Neuronal stem cell (in vitro differentiated cells): Measurements from ENCODE around the gene TAF11.
A peak's percentile ranks its signal among the peaks of the same experiment; 100 is the strongest.

Experiments used
- DNase-seq: peaks from one replicate; pipeline ENCODE4 v3.0.0-alpha.2; 2013; ENCODE audit warnings: low spot score
- H2AFZ ChIP-seq: one replicate; pipeline ENCODE4 v1.6.1; 2013; ENCODE audit warnings: mild to moderate bottlenecking, low read length, inconsistent platforms
- H2AK5ac ChIP-seq: 2 replicates; pipeline ENCODE4 v1.6.1; 2013; ENCODE audit warnings: low read depth, mild to moderate bottlenecking, inconsistent platforms, low read length, moderate library complexity, mixed read lengths
- H2BK120ac ChIP-seq: 2 replicates; pipeline ENCODE4 v1.6.1; 2013; ENCODE audit warnings: low read depth, mild to moderate bottlenecking, inconsistent platforms, low read length, moderate library complexity, mixed read lengths
- H2BK12ac ChIP-seq: one replicate; pipeline ENCODE4 v1.6.1; 2013; ENCODE audit warnings: low read length, inconsistent platforms
- H2BK15ac ChIP-seq: 2 replicates; pipeline ENCODE4 v1.6.1; 2013; ENCODE audit warnings: mild to moderate bottlenecking, low read length, inconsistent platforms, mixed read lengths
- H2BK5ac ChIP-seq: one replicate; pipeline ENCODE4 v1.6.1; 2013; ENCODE audit warnings: inconsistent platforms, mild to moderate bottlenecking, low read length, moderate library complexity
- H3K14ac ChIP-seq: one replicate; pipeline ENCODE4 v1.6.1; 2013; ENCODE audit warnings: low read length, inconsistent platforms
- H3K18ac ChIP-seq: 2 replicates; pipeline ENCODE4 v1.6.1; 2013; ENCODE audit warnings: low read length, inconsistent platforms
- H3K23ac ChIP-seq: 2 replicates; pipeline ENCODE4 v1.6.1; 2013; ENCODE audit warnings: low read depth, mild to moderate bottlenecking, mixed read lengths, low read length, inconsistent platforms; ENCODE audit not compliant: poor library complexity
- H3K27ac ChIP-seq: replicated peaks from 3 replicates; pipeline ENCODE4 v1.5.1; 2013; ENCODE audit warnings: low read length, inconsistent platforms
- H3K27me3 ChIP-seq, 3 experiments: 2 replicates each; pipeline ENCODE4 v1.6.1; 2013; ENCODE audit warnings: low read length in 3 of 3, mild to moderate bottlenecking in 2 of 3, inconsistent platforms in 1 of 3, low read depth in 1 of 3, mixed read lengths in 1 of 3, moderate library complexity in 1 of 3; ENCODE audit not compliant: control insufficient read depth in 3 of 3, insufficient read depth in 3 of 3
- H3K36me3 ChIP-seq, 2 donors: replicated peaks in 1 of 2; 2 replicates each; pipeline ENCODE4 v1.6.1; 2013; ENCODE audit warnings: low read length in 2 of 2; ENCODE audit not compliant: control insufficient read depth in 2 of 2, insufficient read depth in 2 of 2
- H3K4ac ChIP-seq: 2 replicates; pipeline ENCODE4 v1.6.1; 2013; ENCODE audit warnings: inconsistent platforms, mild to moderate bottlenecking, low read length, moderate library complexity
- H3K4me1 ChIP-seq, 2 donors: 1 replicate in 1 of 2; 2 replicates in 1 of 2; pipeline ENCODE4 v1.6.1; 2013; ENCODE audit warnings: low read length in 2 of 2, low read depth in 1 of 2; ENCODE audit not compliant: control insufficient read depth in 2 of 2, insufficient read depth in 1 of 2
- H3K4me2 ChIP-seq: one replicate; pipeline ENCODE4 v1.6.1; 2013; ENCODE audit warnings: mild to moderate bottlenecking, low read length, inconsistent platforms; ENCODE audit not compliant: insufficient read depth, poor library complexity, severe bottlenecking
- H3K4me3 ChIP-seq, 2 donors: 2 replicates each; pipeline ENCODE4 v1.5.1; 2013; ENCODE audit warnings: low read length in 2 of 2, mild to moderate bottlenecking in 2 of 2, inconsistent platforms in 1 of 2, moderate library complexity in 1 of 2
- H3K79me1 ChIP-seq: one replicate; pipeline ENCODE4 v1.6.1; 2013; ENCODE audit warnings: low read depth, mild to moderate bottlenecking, inconsistent platforms, low read length, moderate library complexity
- H3K9ac ChIP-seq: one replicate; pipeline ENCODE4 v1.6.1; 2013; ENCODE audit warnings: mild to moderate bottlenecking, low read depth, low read length, inconsistent platforms; ENCODE audit not compliant: poor library complexity
- H3K9me3 ChIP-seq, 2 donors: replicated peaks in 1 of 2; 2 replicates each; pipeline versions ENCODE3 to v1.6.1; 2013; ENCODE audit warnings: low read length in 2 of 2, mild to moderate bottlenecking in 2 of 2, inconsistent platforms in 1 of 2, low read depth in 1 of 2, mixed read lengths in 1 of 2, moderate library complexity in 1 of 2; ENCODE audit not compliant: control insufficient read depth in 2 of 2, insufficient read depth in 1 of 2
- H4K8ac ChIP-seq: one replicate; pipeline ENCODE4 v1.6.1; 2013; ENCODE audit warnings: low read depth, mild to moderate bottlenecking, inconsistent platforms, low read length, moderate library complexity
- H4K91ac ChIP-seq: one replicate; pipeline ENCODE4 v1.6.1; 2013; ENCODE audit warnings: low read length, low read depth, mild to moderate bottlenecking, inconsistent platforms; ENCODE audit not compliant: poor library complexity
- WGBS, 2 donors: extraction: QIAGEN DNeasy Blood & Tissue Kit; methylation state at CpG; one replicate each; pipeline ENCODE4 v1.1.7; 2013; ENCODE audit warnings: missing lambda C conversion rate in 2 of 2, mixed read lengths in 1 of 2; ENCODE audit not compliant: insufficient read length in 2 of 2, insufficient replicate concordance in 1 of 2; ENCODE audit errors: extremely low coverage in 2 of 2; 5-methylcytosine and 5-hydroxymethylcytosine counted together

TAF11 gene

GRCh38 chr6:34924831-34925625 is 37.2 kb upstream of the TAF11 start:
- Histone ChIP-seq H2BK15ac (no peak overlapping the region), H4K8ac (no peak overlapping the region), H3K27ac (no peak overlapping the region), H3K4ac (no peak overlapping the region), H3K4me2 (no peak overlapping the region), H3K23ac (no peak overlapping the region), H3K4me3 (no peak overlapping the region), H3K4me1 (peaks cover 0 to 13% of the 10 kb centered on the region in 2 donors), H3K9ac (peak overlapping the region; percentile 51), H2BK120ac (no peak overlapping the region), H4K91ac (no peak overlapping the region), H2AK5ac (no peak overlapping the region), H2BK5ac (no peak overlapping the region), H3K18ac (no peak overlapping the region), H3K79me1 (no peaks in the 10 kb centered on the region), H3K27me3 (no peaks in the 10 kb centered on the region), H3K36me3 (no peaks in the 10 kb centered on the region), H3K14ac (no peak overlapping the region), H2BK12ac (no peak overlapping the region), H3K9me3 (no peaks in the 10 kb centered on the region), H2AFZ (no peak overlapping the region)
- no CpG with 5 or more reads among the region's 9 CpGs for WGBS, 2 donors
- no peak for DNase-seq

DNA sequence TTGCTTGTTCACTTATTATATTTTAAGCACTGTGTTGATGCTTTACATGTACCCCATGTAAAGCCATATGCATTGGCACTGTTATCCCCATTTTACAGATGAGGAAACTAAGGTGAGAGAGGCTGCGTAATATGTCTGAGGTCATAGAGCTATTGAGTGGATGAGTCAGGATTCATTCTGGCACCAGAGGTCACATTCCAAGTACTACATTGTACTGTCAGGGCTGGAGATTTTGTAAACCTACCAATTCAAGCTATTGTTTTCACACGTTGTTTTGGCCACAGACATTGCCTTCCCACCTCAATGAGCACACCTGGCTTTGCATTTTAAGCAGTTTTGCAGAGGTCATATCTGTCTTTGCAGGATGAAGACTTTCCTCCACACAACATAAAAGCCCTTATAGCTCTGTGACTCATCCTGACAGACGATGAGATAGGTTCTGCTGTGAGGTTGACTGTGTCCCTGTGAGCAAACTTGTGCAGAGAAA is 34.4 kb upstream of the TAF11 start:
- no CpG with 5 or more reads among the region's 3 CpGs for WGBS, 2 donors
- H3K18ac ChIP-seq, result no peak overlapping the region
- no peak overlapping the region for H4K8ac ChIP-seq
- no peak overlapping the region for H3K4me3 ChIP-seq
- no peaks in the 10 kb centered on the region for H3K79me1 ChIP-seq
- peaks cover 0 to 6% of the 10 kb centered on the region in 2 donors for H3K4me1 ChIP-seq
- H3K9me3 ChIP-seq, result no peaks in the 10 kb centered on the region
- no peak overlapping the region for H3K9ac ChIP-seq
- no peak for DNase-seq
- no peak overlapping the region for H3K14ac ChIP-seq
- H3K36me3 ChIP-seq, result peaks cover 0 to 7% of the 10 kb centered on the region in 2 donors
- H2AK5ac ChIP-seq, result no peak overlapping the region
- no peak overlapping the region for H3K23ac ChIP-seq
- H2BK12ac ChIP-seq, result no peak overlapping the region
- no peak overlapping the region for H2AFZ ChIP-seq
- H4K91ac ChIP-seq, result no peak overlapping the region
- H2BK5ac ChIP-seq, result no peak overlapping the region
- no peaks in the 10 kb centered on the region for H3K27me3 ChIP-seq
- H3K4me2 ChIP-seq, result no peak overlapping the region
- H2BK120ac ChIP-seq, result no peak overlapping the region
- no peak overlapping the region for H3K4ac ChIP-seq
- no peak overlapping the region for H2BK15ac ChIP-seq
- no peak overlapping the region for H3K27ac ChIP-seq

- Histone ChIP-seq H4K91ac (no peak overlapping the region), H3K36me3 (peaks cover 0 to 7% of the 10 kb centered on the region in 2 donors), H4K8ac (no peak overlapping the region), H2BK5ac (no peak overlapping the region), H3K4me3 (no peak overlapping the region), H3K9ac (no peak overlapping the region), H3K18ac (no peak overlapping the region), H3K27me3 (no peaks in the 10 kb centered on the region), H3K27ac (no peak overlapping the region), H2BK12ac (no peak overlapping the region), H2AK5ac (no peak overlapping the region), H3K14ac (no peak overlapping the region), H3K23ac (no peak overlapping the region), H3K79me1 (no peaks in the 10 kb centered on the region), H3K4me1 (peaks cover 0 to 6% of the 10 kb centered on the region in 2 donors), H2BK120ac (no peak overlapping the region), H3K4ac (no peak overlapping the region), H3K4me2 (no peak overlapping the region), H2AFZ (no peak overlapping the region), H2BK15ac (no peak overlapping the region), H3K9me3 (no peaks in the 10 kb centered on the region)
- whole genome bisulfite sequencing, 2 donors, result no CpG with 5 or more reads among the region's 4 CpGs
- DNase-seq, result no peak
These were observed 32.3 kb upstream of the TAF11 start for GRCh38 chr6:34920097-34920496.

- H4K8ac ChIP-seq, result no peak overlapping the region
- DNase-seq, result no peak
- no peak overlapping the region for H2BK12ac ChIP-seq
- H2BK5ac ChIP-seq, result no peak overlapping the region
- H2BK120ac ChIP-seq, result no peak overlapping the region
- H3K4ac ChIP-seq, result no peak overlapping the region
- H4K91ac ChIP-seq, result no peak overlapping the region
- peaks cover 0 to 6% of the 10 kb centered on the region in 2 donors for H3K4me1 ChIP-seq
- H2BK15ac ChIP-seq, result no peak overlapping the region
- no peak overlapping the region for H3K4me2 ChIP-seq
- no peak overlapping the region for H2AK5ac ChIP-seq
- H3K9me3 ChIP-seq, result no peaks in the 10 kb centered on the region
- no peak overlapping the region for H3K9ac ChIP-seq
- no peak overlapping the region for H3K27ac ChIP-seq
- no CpG with 5 or more reads among the region's 1 CpG for WGBS, 2 donors
- no peak overlapping the region for H3K23ac ChIP-seq
- no peaks in the 10 kb centered on the region for H3K79me1 ChIP-seq
- no peak overlapping the region for H3K18ac ChIP-seq
- no peaks in the 10 kb centered on the region for H3K27me3 ChIP-seq
- H3K4me3 ChIP-seq, result no peak overlapping the region
- H3K14ac ChIP-seq, result no peak overlapping the region
- no peak overlapping the region for H2AFZ ChIP-seq
- H3K36me3 ChIP-seq, result peaks cover 0 to 7% of the 10 kb centered on the region in 2 donors
These were observed 31.8 kb upstream of the TAF11 start for GRCh38 chr6:34919651-34920050.
